Measurements from ENCODE around the gene NFE2L1.
A peak's percentile ranks its signal among the peaks of the same experiment; 100 is the strongest.
"Not testable (repeated sequence)": the region's sequence is repeated elsewhere in the genome, so short reads cannot be mapped to it uniquely, and the experiment has no call there.

NFE2L1 gene

GRCh38 chr17:48024149-48025039 is 23.8 kb upstream of the NFE2L1 start:
- DNase-seq = peak; percentile 47

GRCh38 chr17:48025040-48025903 is 22.9 kb upstream of the NFE2L1 start:
- DNase-seq = peak; percentile 83

- no peak for DNase-seq
Measured at GRCh38 chr17:48025904-48026501, 22.2 kb upstream of the NFE2L1 start.

GRCh38 chr17:48026502-48027321 is 21.4 kb upstream of the NFE2L1 start:
- DNase-seq = peak; percentile 88

- DNase-seq = no peak
Measured at GRCh38 chr17:48027322-48027981, 20.7 kb upstream of the NFE2L1 start.

- DNase-seq = no peak
Measured at GRCh38 chr17:48028736-48029135, 19.4 kb upstream of the NFE2L1 start.

- DNase-seq = no peak
Measured at GRCh38 chr17:48030531-48030930, 17.6 kb upstream of the NFE2L1 start.

- DNase-seq = no peak
Measured at GRCh38 chr17:48031966-48032365, 16.2 kb upstream of the NFE2L1 start.

- not testable (repeated sequence) for DNase-seq
Measured at GRCh38 chr17:48034734-48035133, 13.4 kb upstream of the NFE2L1 start.

- no peak for DNase-seq
Measured at GRCh38 chr17:48036693-48037035, 11.5 kb upstream of the NFE2L1 start.

- no peak for DNase-seq
Measured at GRCh38 chr17:48037036-48037837, 10.9 kb upstream of the NFE2L1 start, which contains the start of gene COPZ2. TSS of gene COPZ2 (minus strand) at chr17:48037797. CDS start at chr17:48037777, 20 bp downstream.

- DNase-seq = no peak
Measured at GRCh38 chr17:48037838-48038323, 10.3 kb upstream of the NFE2L1 start.

GRCh38 chr17:48038687-48039086 is 9.5 kb upstream of the NFE2L1 start:
- no peak for DNase-seq

GRCh38 chr17:48043176-48043575 is 5.0 kb upstream of the NFE2L1 start:
- DNase-seq = no peak

- no peak for DNase-seq
Measured at GRCh38 chr17:48044851-48045250, 3.3 kb upstream of the NFE2L1 start.

- DNase-seq = no peak
Measured at GRCh38 chr17:48045316-48046001, 2.7 kb upstream of the NFE2L1 start.

GRCh38 chr17:48046296-48046695 is 1.9 kb upstream of the NFE2L1 start:
- no peak for DNase-seq

- DNase-seq = no peak
Measured at GRCh38 chr17:48047113-48047740, 932 bp upstream of the NFE2L1 start.

GRCh38 chr17:48048384-48049126 is 396 bp downstream of the NFE2L1 start:
- DNase-seq = peak; percentile 35

Measured in DMS153 (cell line).